Putamen (tissue), 1 donor: Measurements from ENCODE around the gene IGFBP6.
"Not testable (repeated sequence)": the region's sequence is repeated elsewhere in the genome, so short reads cannot be mapped to it uniquely, and the experiment has no call there.

Experiments
- DNase-seq: peaks from one replicate; pipeline ENCODE4 v3.0.0-alpha.2; 2016; ENCODE audit warnings: low spot score

IGFBP6 gene

DNA sequence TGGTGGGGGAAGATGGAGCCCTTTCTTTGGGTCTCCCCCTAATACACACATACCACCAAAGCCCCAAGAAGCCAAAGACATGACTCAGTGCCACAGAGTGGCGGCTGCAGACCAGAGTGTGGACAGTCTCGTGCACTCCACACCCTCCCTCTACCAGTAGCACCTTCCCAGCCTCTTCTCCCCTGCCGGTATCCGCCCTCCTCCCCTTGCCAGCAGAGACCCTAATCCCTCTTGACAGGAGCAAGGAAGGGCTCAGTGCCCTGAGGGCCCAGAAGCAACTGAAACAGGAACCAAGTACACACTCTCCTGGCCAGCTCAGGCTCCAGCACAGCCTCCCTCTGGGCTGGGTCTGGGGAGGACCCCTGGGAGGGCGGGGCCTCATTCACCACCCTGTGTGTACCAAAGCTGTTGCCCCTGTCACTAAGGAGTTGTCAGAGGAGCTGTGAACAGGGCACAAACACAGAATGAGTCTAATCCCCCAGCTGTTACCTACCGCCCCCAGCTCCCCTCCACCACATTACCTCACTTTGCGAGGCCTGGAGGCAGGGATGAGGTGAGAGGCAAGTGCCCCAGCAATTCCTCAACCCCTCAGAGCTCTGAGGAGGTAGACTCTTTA, 26.5 kb upstream of the IGFBP6 start:
- DNase-seq, result no peak

GRCh38 chr12:53071591-53072551, 25.6 kb upstream of the IGFBP6 start:
- DNase-seq, result no peak

DNA sequence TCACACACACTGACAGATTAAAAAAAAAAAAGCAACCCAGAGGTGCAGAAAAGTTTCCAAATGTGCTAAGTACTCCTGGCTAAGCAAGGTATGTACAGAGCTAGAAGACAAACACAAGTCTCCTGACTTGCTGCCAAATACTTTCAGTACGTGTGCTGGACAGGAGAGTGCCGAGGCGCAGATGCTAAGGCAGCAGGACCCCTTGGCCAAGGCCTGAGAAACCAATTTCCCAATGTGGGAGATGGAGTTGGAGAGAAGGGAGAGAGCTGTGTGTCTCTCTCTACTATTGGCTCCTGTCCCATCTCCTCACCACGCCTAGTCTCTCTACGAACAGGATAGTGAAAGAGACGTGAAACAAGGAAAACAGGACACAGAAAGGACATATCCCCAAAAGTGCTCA, 23.6 kb upstream of the IGFBP6 start:
- DNase-seq, result no peak

DNA sequence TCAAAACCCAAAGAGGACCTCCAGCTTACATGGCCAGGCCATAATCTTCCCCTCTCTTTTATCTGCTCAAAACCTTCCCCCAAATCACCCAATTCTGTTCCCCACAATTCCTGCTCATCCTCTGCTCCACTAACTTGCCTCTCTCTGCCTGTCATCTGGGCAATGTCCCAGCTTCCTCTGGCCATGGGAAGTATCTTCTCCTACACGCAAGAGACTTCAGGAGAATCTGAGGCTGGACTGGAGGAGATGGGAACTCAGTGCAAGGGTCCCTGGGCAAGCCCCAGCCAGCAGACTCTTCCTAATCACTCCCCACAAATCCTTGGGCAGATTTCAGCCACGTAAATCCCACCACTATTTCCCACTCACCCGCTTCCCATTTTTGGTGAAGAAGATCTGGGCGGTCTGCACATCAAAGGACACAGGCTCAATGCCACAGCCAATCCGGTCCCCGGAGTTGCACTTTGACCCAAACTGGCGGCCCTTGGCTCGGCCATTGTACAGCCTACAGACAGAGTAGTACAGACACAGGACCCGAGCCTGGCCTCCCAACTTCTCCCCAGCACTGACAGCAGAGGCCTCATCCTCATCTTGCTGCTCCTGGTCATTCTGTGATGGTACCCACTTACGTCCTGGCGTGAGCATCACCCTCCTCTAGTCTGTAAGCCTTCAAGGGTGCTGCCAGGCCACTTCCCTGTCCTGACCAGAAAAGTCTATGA, 23.0 kb upstream of the IGFBP6 start:
- no peak for DNase-seq

GRCh38 chr12:53074999-53075370, 22.5 kb upstream of the IGFBP6 start:
- no peak for DNase-seq

DNA sequence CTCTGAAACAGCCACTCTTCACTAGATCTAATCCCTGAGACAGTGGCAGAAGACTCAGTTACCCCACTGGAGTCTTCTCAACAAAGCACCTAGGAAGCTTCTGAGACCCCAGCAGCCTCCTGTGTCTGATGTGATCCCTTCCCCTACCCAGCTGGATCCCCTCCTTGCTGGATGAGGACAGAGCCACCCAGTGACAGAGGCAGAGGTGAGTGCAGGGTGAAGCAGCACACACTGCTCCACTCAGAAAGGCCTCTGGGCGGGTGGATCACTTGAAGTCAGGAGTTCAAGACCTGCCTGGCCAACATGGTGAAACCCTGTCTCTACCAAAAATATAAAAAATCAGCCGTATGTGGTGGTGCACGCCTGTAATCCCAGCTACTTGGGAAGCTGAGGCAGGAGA, 21.0 kb upstream of the IGFBP6 start:
- DNase-seq, result no peak

- no peak for DNase-seq
These were observed 20.4 kb upstream of the IGFBP6 start for GRCh38 chr12:53077030-53077429.

- peak; percentile 34 for DNase-seq
These were observed 18.8 kb upstream of the IGFBP6 start for GRCh38 chr12:53078425-53079225.

DNA sequence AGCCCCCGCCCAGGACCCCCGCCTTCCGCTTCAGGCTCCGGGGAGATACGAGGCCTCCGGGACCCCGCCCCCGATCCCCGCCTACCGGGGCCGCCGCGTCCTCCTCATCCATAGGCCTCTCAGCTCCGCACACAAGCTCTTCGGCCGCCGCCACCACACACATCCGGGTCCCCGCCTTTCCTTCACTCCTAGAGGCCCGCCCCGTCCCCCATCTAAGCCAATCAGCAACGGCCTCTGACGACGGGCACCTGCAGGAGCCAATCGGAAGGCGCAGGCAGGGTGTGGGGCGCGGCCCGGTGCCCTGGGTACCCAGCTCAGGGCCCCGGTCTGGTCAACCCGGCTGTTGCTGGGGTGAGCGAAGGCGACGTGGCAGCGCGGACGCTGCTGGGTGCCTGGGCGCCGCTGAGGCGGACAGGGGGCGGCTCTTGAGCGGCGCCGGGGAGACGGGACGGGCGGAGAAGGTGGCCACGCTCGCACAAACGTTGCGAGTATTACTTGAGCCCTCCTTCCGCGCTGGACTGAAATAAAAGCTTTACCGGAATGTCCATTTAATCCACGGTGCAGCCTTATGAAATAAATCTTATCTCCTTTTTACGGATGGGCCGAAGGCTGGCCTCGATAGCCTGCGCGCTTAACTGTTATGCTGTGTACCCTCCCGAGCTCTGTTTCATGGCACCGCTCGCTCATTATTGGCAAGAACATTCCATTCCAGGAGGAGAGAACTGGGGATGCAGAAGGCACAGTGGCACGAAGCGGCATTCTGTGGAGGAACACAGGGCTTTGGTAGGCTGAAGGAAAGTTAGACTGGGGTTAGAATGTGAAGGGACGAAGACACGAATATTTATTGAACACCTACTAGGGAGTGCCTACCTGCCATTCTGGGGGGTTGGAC, 18.0 kb upstream of the IGFBP6 start, which contains the start of gene SPRYD3:
Gene SPRYD3 (minus strand): TSS at position 165 of the 892 bp plus-strand sequence. CDS start 57 bp downstream, at position 108.
- peak; percentile 97 for DNase-seq

- DNase-seq, result no peak
These were observed 14.8 kb upstream of the IGFBP6 start for GRCh38 chr12:53082637-53083175.

GRCh38 chr12:53086361-53086760, 11.1 kb upstream of the IGFBP6 start:
- DNase-seq, result no peak

DNA sequence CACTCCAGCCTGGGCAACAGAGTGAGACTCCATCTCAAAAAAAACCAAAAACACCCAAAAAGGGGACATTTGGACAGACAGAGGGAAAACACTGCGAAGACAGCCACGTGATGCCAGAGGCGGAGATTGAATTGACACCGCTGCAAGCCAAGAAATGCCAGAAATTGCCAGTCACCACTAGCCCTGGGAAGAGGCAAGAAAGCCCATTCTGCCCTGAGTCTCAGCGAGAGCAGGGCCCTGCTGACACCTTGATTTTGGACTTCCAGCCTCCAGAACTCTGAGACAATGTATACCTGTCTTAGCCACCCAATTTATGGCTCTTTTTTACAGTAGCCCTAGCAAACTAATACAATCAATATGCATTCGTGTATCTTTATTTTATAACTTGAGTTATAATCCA, 7.4 kb upstream of the IGFBP6 start:
- DNase-seq, result no peak

GRCh38 chr12:53090554-53090953, 6.9 kb upstream of the IGFBP6 start:
- DNase-seq, result no peak

DNA sequence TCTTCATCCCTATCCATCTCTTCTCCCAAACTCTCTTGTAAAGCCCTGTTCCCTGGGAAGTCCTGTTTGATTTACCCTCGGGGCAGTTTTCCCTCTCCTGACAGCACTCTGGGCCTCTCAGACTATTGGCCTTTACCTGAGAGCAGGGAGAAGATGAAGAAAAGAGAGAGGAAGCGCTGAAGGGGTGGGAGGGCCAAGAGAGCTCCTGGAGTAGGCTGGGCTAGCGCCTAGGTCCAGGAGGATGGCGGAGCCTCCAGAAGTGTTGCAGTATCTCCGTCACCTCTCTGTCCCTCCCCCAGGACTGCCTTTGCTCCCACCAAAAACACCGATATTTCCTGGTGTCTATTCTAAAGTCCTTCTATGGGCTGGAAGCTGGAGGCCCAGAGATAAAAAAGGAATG, 5.7 kb upstream of the IGFBP6 start:
- DNase-seq, result no peak

DNA sequence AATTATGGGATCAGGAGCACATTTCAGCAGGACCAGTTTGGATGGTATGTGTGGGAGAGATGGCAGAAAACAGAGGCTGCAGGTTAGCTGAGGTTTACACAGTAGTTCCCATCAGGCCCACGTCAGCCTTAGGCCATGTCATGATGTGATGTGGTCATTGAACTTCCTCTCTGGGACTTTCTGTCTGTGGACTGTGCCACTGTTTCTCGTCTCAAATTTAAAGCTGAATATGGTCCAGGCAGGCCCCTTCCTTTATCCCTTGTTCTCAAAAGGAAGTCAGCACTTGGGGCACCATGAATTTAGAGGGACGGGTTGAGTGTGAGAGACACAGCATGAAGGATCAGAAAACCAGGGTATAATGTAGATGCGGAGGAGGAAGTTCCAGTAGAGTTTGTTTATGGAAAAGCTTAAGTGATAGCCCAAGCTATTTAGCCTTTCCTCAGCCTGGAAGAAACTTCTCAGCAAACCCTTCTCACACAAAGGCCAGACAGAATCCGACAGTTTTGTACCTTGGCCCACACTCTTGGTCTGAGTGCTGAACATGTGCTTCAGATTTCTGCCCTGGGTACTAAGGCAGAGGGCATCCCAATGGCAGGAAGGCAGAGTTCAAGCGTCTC, 3.6 kb upstream of the IGFBP6 start:
- no peak for DNase-seq

- DNase-seq, result no peak
These were observed 3.1 kb upstream of the IGFBP6 start for GRCh38 chr12:53094394-53094787.

- not testable (repeated sequence) for DNase-seq
These were observed 2.5 kb upstream of the IGFBP6 start for GRCh38 chr12:53094796-53095595.

- not testable (repeated sequence) for DNase-seq
These were observed 1.9 kb upstream of the IGFBP6 start for GRCh38 chr12:53095596-53095895.

GRCh38 chr12:53096089-53096741, 1.3 kb upstream of the IGFBP6 start:
- no peak for DNase-seq
